Thymus (tissue), 2 donors: ENCODE results near the gene MTMR1. TPM values are rescaled to one million over a fixed set of nuclear protein-coding genes. Genes with fewer than 3 reads are reported as not detected.

ENCODE experiments used
- polyA plus RNA-seq: library from polyadenylated mRNA; stranded (reverse); fragments of 200-250 nt; gene quantifications from one replicate; pipeline ENCODE4 v1.2.3, GENCODE V29; 2013
- total RNA-seq: library from RNA; stranded (reverse); fragments of 120-200 nt; gene quantifications from one replicate; pipeline ENCODE4 v1.2.4, GENCODE V29; 2013
- donor health status: healthy.

Gene MTMR1
- total and polyA plus RNA-seq, 2 donors, result 23.1 to 34.5 TPM

Other genes starting within 250 kb of the MTMR1 start
- gene MTM1, start 124.8 kb upstream of the MTMR1 start, total RNA-seq, result 10.8 TPM
- gene MTM1, start 124.8 kb upstream of the MTMR1 start, polyA plus RNA-seq, result 8.9 TPM
- gene CD99L2, start 205.3 kb downstream of the MTMR1 start, total RNA-seq, result 9.3 TPM
- 14.0 TPM for gene CD99L2, start 205.3 kb downstream of the MTMR1 start, polyA plus RNA-seq